Cardiac fibroblast (primary cell): Measurements from ENCODE around the gene SPTBN1.
A peak's percentile ranks its signal among the peaks of the same experiment; 100 is the strongest.

Experiments used
- DNase-seq, 2 donors: peaks; one replicate each; pipeline versions ENCODE4 v3.0.0 to v3.0.0-alpha.2; 2010; ENCODE audit warnings: low read depth in 2 of 2
- H3K4me3 ChIP-seq, 2 donors: replicated peaks in 1 of 2; 1 replicate in 1 of 2; 2 replicates in 1 of 2; pipeline ENCODE4 v1.5.1; 2011; ENCODE audit warnings: low read depth in 2 of 2, low read length in 2 of 2, mild to moderate bottlenecking in 2 of 2, moderate library complexity in 1 of 2
- CTCF ChIP-seq: IDR thresholded peaks from one replicate; pipeline ENCODE4 v1.5.1; 2011; ENCODE audit warnings: low read depth, mild to moderate bottlenecking, low read length, inconsistent platforms

Gene SPTBN1

DNA sequence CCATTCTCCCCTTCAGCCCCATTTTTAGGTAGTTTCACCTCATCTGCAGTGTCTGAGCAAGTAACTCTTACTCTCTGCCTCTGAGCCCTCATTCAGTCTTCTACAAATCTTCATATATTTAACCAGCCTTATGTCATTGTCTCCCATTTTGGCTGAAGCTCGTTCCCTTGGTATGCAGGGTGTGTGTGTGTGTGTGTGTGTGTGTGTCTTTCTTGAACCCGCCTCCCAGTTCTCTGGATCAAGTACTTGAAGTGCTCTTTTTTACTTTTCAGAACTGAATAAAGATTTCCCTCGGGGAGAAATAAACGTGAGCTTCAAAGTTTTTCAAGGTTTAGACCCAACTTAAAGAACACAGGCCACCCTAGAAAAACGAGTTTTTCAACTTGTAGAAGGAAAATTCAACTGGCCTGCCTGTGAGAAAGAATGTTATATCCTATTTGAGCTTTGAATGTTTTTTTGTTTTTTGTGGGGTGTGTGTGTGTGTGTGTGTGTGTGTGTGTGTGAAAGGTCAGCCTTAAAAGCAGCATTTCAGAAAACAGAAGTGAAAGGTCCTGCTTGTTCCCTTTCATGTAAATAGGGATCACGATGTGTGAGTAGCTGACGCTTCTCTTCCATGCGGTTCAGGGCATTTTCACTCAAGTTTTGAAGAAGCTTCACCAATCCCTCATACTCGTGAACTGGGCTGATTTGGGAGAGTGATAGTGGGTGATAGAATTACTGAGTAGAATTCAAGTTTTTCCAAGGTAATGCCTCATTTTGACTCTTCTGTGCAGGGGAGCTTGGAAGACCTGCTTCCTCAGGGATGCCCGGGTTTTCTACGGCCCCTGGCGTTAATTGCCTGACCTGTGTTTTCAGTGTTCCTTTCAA lies 216.7 kb downstream of the SPTBN1 start:
- DNase-seq = peak; percentile 33 to 49
- H3K4me3 ChIP-seq = no peak overlapping the region
- no peak for TF ChIP-seq CTCF

GRCh38 chr2:54673501-54673998 lies 217.4 kb downstream of the SPTBN1 start:
- no peak for TF ChIP-seq CTCF
- DNase-seq = peak; percentile 89 to 91
- no peak overlapping the region for H3K4me3 ChIP-seq

GRCh38 chr2:54675281-54675680 lies 219.2 kb downstream of the SPTBN1 start:
- no peak overlapping the region for H3K4me3 ChIP-seq
- DNase-seq = no peak
- TF ChIP-seq CTCF = no peak

DNA sequence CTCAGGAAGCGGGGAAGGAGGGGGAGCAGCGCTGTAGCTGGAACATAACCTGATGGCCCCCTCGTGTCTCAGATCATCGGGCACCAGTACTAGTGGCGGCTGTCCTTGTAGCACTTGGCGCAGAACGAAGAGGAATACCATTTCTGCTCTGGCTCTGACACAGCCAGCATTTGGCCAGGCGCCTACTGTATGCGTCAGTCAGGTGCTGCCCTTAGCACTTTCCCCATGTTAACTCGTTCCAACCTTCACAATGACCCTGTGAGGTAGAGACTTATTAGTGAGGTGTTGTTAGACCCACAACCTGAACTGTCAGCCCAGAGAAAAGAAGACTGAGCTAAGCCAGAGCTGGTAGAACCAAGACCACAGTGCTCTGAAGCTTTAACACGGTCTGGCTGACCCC lies 219.6 kb downstream of the SPTBN1 start:
- no peak overlapping the region for H3K4me3 ChIP-seq
- DNase-seq = peak in 1 of 2 donors; percentile 30
- TF ChIP-seq CTCF = no peak

DNA sequence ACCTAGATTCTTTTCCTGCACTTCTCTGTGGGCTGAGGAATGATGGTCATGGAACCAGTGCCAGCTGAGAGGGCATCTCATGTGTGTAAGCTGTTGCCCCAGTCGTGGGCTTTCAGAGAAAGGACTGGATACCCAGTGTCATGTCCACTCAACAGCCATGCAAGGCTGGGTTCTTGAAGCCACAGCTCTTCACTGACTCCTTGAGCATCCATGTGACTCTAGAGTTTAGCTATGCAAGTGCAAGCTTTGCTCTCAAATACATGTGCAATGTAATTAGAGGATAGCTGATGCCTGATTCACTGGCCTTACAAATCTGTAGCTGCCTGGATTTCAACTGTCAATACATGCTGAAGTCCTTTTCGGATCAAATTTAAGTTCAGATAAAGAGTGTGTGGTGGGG lies 220.5 kb downstream of the SPTBN1 start:
- H3K4me3 ChIP-seq = no peak overlapping the region
- TF ChIP-seq CTCF = no peak
- DNase-seq = peak in 1 of 2 donors; percentile 60

GRCh38 chr2:54677476-54678265 lies 221.5 kb downstream of the SPTBN1 start:
- H3K4me3 ChIP-seq = no peak overlapping the region
- peak in 1 of 2 donors; percentile 41 for DNase-seq
- TF ChIP-seq CTCF = no peak
